HG03558 (cell line): ENCODE results near the gene RUNDC3A.
"Not testable (repeated sequence)": the region's sequence is repeated elsewhere in the genome, so short reads cannot be mapped to it uniquely, and the experiment has no call there.

ENCODE experiments used
- ATAC-seq: cut with Tn5 transposase; IDR thresholded peaks from one replicate; pipeline ENCODE4 v1.9.1; 2021; ENCODE audit warnings: moderate number of reproducible peaks; ENCODE audit not compliant: unreplicated experiment; ENCODE audit errors: extremely low read depth

The RUNDC3A gene

GRCh38 chr17:44355642-44356099 lies 47.3 kb downstream of the RUNDC3A start:
- no peak for ATAC-seq

- ATAC-seq, result no peak
These were observed 47.8 kb downstream of the RUNDC3A start for GRCh38 chr17:44356241-44356640.

GRCh38 chr17:44358066-44358465 lies 49.7 kb downstream of the RUNDC3A start:
- ATAC-seq, result no peak

- no peak for ATAC-seq
These were observed 50.6 kb downstream of the RUNDC3A start for GRCh38 chr17:44359006-44359405.

- no peak for ATAC-seq
These were observed 51.2 kb downstream of the RUNDC3A start for GRCh38 chr17:44359458-44360143.

GRCh38 chr17:44360144-44360533 lies 51.7 kb downstream of the RUNDC3A start:
- ATAC-seq, result no peak

GRCh38 chr17:44360826-44361225 lies 52.4 kb downstream of the RUNDC3A start:
- ATAC-seq, result no peak

- no peak for ATAC-seq
These were observed 53.2 kb downstream of the RUNDC3A start for GRCh38 chr17:44361292-44362260.

- ATAC-seq, result no peak
These were observed 54.1 kb downstream of the RUNDC3A start for GRCh38 chr17:44362459-44362948.

GRCh38 chr17:44362949-44363612 lies 54.7 kb downstream of the RUNDC3A start:
- ATAC-seq, result no peak

GRCh38 chr17:44363613-44364159 lies 55.3 kb downstream of the RUNDC3A start, which contains the start of gene FAM171A2:
Gene FAM171A2, minus strand, starts transcription at chr17:44363853. Its CDS starts 139 bp downstream, at chr17:44363714.
- ATAC-seq, result no peak

- ATAC-seq, result not testable (repeated sequence)
These were observed 56.6 kb downstream of the RUNDC3A start for GRCh38 chr17:44365051-44365450.

- no peak for ATAC-seq
These were observed 59.0 kb downstream of the RUNDC3A start for GRCh38 chr17:44367231-44367979.
